HG03039 (cell line): ENCODE data around the gene LATS2.

Experiments
- ATAC-seq: cut with Tn5 transposase; IDR thresholded peaks from one replicate; pipeline ENCODE4 v1.9.1; 2021; ENCODE audit warnings: mild to moderate bottlenecking, moderate library complexity; ENCODE audit not compliant: unreplicated experiment

The LATS2 gene

GRCh38 chr13:21020176-21020575 is 41.2 kb downstream of the LATS2 start:
- no peak for ATAC-seq

- no peak for ATAC-seq
Observed at GRCh38 chr13:21018220-21018619, 43.2 kb downstream of the LATS2 start.

DNA sequence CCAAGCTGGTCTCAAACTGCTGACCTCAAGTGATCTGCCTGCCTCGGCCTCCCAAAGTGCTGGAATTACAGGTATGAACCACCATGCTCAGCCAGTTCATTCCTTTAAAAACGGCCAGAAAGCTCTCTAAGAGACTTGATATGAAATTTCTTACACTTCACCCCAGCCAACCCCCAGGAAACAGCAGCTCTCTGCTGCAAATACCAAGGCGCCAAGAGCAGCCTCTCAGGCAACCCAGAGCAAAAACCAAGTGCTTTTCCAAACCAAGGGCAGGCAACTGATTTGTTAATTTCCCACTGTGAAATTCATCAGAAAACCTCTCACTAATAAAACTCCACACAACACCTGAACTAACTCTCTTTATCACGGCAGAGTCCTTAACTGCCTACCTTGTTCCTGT is 44.9 kb downstream of the LATS2 start:
- no peak for ATAC-seq

GRCh38 chr13:21015284-21015683 is 46.1 kb downstream of the LATS2 start:
- no peak for ATAC-seq

DNA sequence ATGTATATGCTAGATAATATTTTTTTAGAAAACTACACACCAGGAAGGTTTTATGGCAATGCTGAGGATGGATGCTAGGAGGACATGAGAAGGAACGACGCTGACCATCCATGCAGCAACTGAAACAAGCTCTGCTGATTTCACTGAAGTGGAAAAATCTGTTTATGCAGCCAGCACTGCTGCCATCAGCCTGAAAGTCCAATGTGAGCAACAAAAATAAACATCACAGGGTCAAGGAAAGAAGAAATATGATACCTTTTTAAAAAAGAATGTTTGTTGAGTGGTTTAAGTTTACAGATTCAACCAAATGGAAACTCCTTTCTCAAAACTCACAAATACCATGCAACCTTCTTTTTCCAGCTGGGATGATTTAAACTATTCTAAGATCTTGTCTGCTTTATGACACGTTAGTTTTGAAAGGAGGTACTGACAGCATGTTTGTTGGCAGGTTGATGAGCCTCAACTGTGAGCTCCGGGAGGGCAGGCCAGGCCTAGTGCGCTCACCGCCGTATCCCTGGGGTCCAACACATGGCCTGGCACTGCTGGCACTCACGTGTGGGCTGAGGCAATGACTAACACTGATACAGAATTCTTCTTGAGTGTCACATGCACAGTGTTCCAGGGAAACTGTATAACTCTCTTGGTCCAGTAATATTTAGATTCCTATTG is 46.8 kb downstream of the LATS2 start:
- no peak for ATAC-seq

DNA sequence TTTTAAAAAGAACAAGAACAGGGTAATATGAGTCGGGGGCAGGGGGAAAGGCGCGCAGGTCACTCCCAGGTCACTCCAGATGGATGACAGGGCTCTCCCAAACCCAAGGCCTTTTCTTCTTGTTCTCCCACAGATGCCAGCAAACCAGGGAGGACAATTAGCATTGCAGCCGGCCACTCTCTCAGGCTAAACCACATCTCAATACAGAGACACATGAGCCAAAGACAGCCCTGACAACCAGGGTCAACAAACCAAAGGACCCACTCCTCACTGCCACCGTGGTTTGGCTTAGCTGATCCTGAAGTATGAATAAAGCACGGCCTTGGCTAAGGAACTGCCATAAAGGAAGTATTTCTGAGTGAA is 47.3 kb downstream of the LATS2 start:
- no peak for ATAC-seq

GRCh38 chr13:21013682-21014038 is 47.7 kb downstream of the LATS2 start:
- ATAC-seq, result no peak

DNA sequence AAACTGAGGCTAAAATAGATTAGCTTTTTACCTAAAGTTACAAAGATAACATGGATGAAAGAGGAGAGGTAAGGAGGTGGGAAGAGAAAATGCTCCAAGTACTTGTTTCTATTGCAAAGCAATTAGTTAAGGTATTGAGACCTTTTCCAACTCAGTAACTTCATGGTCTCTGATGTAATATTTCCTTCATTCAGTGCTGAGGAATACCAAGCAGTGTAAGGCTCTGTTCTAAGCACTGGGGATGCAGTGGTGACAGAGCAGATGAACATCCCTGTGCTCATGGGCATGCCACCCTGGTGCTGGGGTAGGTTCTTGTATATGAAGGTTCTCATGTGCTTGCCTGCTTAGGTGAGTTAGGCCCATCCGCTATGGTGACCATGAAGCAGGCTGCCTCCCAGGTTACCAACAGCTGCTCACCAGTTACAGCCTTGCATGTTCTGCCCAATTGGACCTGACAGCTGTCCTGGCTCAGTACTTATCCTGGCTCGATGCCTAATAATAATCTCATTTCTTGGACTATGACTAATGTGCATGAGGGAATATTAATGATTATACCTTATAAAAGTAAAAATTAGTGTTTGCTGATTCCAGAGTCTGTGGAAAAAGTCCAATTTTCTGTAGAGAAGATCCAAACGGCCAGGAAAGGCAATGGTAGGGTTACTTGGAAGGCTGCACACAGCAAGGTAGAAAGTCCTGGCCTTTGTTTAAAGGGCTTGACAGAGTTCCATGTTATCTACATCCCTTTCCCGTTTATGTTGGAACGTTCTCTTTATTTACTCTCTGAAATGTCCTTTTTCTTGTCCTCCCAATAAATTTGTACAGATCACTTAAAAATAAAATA is 48.3 kb downstream of the LATS2 start:
- ATAC-seq, result no peak

DNA sequence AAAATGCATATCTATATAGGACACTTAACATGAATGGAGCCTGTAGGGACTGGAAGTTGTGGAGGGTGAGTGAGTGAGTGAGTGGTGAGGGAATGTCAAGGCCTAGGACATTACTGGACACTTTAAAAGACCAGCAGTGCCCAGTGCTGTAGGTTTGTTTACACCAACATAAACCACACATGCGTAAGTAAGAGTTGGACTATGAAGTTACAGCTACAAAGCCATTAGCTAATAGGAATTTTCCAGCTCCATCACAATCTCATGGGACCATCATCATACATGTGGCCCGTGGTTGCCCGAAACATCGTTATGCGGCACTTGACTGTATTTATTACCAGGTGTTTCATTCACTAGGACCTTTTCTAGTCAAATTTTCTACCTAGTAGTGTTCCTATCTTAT is 49.2 kb downstream of the LATS2 start:
- no peak for ATAC-seq

- ATAC-seq, result no peak
Observed at GRCh38 chr13:21011378-21011777, 50.0 kb downstream of the LATS2 start.

DNA sequence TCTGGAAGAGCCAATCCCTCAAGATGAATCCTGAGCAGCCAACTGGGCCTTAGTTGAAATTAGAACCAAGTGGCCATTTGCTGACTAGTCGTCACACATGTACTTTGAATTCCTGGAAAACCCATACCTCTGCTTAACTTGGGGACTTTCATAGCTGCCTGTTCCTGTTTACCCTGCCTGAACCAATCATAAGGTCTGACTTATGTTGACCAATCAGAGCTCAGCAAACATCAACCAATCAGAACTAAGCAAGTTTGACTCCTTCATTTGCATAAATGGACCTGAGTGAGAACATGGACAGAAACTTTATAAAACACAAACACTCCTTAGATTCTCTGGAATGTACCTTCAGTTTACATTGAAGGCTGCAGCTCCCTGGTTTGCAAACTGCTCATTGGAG is 50.8 kb downstream of the LATS2 start:
- ATAC-seq, result no peak

DNA sequence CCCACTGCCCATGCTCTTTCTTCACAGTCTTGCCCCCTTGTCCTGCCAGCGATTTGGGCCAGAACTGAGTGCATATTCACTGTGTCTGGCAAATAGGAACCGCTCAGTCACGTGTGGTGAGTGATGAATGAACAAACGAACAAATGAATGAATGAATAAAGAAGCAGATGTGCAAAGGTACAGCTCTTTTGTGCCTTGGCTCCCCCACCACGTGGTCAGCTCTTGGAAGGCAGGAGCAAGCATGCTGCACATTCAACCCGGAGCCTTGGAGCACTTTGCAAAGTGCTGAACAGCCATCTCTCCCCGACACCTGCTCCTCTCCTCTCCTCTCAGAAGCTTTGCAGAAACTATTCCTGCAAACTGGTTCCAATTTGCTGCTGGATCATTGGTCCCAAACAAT is 52.4 kb downstream of the LATS2 start:
- no peak for ATAC-seq

DNA sequence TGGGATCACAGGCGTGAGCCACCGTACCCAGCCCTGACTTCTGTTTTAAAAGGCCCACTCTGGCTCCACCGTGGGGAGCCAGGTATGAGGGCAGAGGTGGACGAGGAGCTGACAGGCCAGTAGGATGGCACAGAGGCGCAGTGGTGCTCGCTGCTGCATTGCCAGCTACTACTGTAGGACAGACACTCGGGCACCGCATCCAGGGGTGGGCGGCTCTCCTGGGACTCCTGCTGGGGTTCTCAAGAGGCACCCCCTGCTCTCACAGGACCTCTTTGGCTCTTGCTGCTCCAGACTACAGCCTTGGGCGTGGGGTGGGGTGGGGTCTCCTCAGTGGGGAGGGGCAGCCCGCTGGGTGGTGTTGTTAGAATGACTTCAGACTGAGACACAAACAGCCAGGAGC is 53.4 kb downstream of the LATS2 start:
- no peak for ATAC-seq

DNA sequence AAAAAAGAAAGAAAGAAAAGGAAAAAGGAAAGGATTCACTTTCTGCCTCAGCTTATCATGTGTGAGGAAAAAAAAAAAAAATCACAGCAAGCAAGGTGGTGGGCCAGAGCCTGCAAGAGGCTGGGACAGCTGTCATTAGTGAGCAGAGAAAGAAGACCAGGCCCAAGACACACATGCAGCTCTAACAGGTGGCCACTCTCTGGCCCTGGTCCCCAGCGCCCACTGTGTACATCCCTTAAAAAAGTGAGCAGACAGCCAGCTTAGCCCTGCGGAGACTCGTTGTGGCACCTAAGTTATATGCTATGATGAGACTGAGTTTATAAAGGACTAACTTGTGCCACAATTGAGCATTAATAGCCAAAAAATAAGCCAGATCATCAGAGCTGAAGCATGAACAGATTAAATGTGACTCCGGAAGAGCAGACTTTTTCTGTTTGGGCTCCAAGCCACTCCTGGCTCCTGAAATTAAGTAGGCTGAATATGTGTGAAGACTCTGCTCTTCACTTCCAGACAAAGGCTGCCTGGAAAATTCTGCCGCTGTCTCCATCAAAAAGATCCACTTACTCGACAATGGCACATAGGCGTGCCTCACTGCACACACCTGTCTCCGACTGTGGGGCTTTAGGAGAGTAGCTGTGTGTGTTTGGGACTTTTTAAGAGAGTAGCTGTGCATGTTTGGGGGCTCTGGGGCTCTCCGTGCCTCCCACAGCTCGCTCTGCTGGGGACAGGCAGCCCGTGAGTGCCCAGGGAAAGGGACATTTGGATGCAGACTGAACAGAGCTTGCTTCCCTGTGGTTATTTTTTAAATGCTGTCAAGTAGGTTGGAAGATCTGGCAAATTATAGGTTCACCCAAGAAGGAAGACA is 55.0 kb downstream of the LATS2 start:
- ATAC-seq, result no peak

- no peak for ATAC-seq
Observed at GRCh38 chr13:21005193-21005592, 56.2 kb downstream of the LATS2 start.

GRCh38 chr13:21001471-21001870 is 59.9 kb downstream of the LATS2 start:
- ATAC-seq, result no peak

GRCh38 chr13:21000647-21001046 is 60.7 kb downstream of the LATS2 start:
- ATAC-seq, result no peak

GRCh38 chr13:20998649-20999415 is 62.6 kb downstream of the LATS2 start:
- no peak for ATAC-seq

GRCh38 chr13:20997301-20998161 is 63.9 kb downstream of the LATS2 start:
- no peak for ATAC-seq

GRCh38 chr13:20995245-20995838 is 66.0 kb downstream of the LATS2 start:
- no peak for ATAC-seq
